GM19351 (cell line): ENCODE data around the gene IGLL5.
"Not testable (repeated sequence)": the region's sequence is repeated elsewhere in the genome, so short reads cannot be mapped to it uniquely, and the experiment has no call there.

ENCODE experiments used
- ATAC-seq: cut with Tn5 transposase; IDR thresholded peaks from one replicate; pipeline ENCODE4 v1.9.1; 2021; ENCODE audit warnings: mild to moderate bottlenecking, moderate library complexity; ENCODE audit not compliant: unreplicated experiment

IGLL5 gene

DNA sequence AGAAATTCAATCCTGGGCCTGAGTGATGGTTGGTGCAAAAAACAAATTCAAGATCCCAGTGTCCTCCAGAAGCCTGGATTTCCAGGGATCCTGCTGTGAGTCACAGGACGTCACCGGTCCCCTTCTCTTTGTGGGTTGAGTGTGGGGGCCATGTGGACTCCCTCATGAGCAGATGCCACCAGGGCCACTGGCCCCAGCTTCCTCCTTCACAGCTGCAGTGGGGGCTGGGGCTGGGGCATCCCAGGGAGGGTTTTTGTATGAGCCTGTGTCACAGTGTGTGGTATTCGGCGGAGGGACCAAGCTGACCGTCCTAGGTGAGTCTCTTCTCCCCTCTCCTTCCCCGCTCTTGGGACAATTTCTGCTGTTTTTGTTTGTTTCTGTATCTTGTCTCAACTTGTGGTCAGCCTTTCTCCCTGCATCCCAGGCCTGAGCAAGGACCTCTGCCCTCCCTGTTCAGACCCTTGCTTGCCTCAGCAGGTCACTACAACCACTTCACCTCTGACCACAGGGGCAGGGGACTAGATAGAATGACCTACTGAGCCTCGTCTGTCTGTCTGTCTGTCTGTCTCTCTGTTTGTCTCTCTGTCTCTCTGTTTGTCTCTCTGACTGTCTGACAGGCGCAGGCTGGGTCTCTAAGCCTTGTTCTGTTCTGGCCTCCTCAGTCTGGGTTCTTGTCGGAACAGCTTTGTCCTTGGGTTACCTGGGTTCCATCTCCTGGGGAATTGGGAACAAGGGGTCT is 11.9 kb downstream of the IGLL5 start:
- not testable (repeated sequence) for ATAC-seq

DNA sequence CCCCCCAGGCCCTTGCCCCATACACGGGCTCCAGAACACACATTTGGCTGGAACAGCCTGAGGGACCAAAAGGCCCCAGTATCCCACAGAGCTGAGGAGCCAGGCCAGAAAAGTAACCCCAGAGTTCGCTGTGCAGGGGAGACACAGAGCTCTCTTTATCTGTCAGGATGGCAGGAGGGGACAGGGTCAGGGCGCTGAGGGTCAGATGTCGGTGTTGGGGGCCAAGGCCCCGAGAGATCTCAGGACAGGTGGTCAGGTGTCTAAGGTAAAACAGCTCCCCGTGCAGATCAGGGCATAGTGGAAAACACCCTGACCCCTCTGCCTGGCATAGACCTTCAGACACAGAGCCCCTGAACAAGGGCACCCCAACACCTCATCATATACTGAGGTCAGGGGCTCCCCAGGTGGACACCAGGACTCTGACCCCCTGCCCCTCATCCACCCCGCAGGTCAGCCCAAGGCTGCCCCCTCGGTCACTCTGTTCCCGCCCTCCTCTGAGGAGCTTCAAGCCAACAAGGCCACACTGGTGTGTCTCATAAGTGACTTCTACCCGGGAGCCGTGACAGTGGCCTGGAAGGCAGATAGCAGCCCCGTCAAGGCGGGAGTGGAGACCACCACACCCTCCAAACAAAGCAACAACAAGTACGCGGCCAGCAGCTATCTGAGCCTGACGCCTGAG is 13.1 kb downstream of the IGLL5 start:
- ATAC-seq: not testable (repeated sequence)

DNA sequence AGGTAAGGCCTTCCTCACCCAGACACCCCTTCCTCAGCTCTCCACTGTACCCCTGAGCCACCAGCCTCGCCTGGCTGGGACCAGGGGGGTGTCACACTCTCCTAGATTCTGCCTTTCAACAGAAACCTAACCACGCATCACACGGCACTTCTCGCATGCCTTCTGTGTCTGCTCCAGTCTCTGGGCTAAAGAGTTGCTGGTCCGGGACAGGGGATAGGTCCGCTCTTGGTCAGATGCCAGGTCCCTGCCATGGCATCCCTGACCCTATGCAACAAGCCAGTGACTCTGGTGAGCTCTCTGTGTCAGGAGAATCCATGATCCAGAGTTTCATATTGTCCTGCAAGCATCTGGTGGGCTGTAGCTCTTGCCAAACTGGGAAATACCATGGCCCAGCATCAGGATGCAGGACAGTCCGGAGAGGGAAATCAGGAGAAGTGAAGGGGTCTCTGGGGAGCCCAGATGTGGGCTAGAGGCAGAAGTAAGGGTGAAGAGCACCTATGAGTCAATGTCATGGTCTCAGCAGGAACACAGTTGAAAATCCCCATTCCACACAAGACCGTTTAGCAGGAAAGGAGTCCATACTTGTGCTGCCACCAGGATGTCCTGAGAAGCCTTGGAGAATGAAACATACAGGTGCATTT is 14.1 kb downstream of the IGLL5 start:
- ATAC-seq: no peak

DNA sequence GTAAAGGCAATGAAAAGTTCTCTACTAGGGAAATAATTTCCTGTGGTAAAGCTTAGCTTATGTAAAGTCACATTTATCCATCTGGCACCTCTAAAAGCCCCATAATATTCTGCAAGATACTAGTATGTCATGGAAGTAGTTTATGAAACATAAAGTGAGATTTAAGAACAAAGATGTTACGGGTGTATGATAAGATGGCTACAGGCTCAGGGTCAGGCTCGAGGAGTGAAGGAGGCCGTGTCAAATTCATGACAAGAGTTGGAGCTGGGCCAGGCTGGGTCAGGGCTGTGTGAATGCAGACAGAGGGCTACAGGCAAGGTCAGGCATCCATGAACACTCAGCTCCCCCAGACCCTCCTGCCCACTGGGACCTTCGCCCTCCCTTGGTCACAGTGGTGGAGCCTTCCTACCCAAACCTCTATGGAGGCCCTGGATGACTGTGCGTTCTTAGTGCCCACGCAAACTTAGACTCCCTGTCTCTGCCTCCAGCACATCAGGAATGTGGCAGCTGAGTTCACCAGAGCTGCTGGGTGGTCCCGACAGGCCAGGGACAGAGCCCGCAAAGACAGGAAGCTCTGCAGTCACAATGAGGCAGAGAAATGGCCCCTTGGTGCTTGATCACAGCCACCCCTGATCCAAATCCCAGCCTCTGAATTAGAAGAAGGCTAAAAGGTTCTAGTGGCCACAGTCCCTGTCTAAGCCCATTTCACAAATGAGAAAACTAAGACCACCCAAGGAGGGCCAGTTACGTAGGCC is 14.8 kb downstream of the IGLL5 start:
- no peak for ATAC-seq

DNA sequence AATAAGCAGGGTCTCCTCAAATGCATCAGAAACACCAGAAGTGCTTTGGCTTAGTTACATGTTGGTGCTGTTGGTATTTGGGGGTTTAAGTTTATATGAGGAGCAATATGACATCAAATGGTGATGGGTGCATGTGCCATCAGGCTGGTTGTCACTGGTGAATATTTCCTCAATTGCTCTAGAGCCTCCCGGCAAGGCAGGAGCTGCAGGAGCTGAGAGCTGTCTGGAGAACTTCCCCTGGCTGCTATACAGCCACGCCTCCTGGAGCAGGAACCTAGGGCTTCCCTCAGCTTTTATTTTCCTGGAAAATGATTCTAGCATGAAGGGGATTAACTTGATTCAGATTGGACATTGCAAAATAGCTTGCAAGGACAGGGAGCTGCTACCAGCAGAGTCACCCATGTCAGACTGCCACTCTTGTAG is 15.8 kb downstream of the IGLL5 start:
- no peak for ATAC-seq

DNA sequence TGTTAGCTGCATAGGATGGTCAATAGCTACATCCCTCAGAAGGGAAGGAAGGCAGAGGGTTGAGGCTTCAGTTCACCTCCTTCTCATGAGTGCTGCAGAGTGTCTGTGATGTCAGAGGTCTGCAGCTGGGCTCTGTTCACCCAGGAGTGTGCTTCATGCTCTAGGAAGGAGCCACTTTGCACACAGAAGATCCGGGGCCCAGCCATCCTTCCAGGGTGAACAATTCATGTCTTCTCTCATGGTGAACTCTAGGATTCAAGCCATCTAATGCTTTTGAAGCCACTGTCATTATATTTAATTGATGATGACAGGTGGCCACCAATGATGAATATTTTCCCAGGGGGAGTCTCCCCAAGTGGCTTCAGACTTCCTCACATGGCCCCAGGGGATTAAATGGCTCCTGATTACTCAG is 16.2 kb downstream of the IGLL5 start:
- not testable (repeated sequence) for ATAC-seq

DNA sequence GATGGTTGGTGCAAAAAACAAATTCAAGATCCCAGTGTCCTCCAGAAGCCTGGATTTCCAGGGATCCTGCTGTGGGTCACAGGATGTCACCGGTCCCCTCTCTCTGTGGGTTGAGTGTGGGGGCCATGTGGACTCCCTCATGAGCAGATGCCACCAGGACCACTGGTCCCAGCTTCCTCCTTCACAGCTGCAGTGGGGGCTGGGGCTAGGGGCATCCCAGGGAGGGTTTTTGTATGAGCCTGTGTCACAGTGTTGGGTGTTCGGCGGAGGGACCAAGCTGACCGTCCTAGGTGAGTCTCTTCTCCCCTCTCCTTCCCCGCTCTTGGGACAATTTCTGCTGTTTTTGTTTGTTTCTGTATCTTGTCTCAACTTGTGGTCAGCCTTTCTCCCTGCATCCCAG is 17.1 kb downstream of the IGLL5 start:
- ATAC-seq: not testable (repeated sequence)

DNA sequence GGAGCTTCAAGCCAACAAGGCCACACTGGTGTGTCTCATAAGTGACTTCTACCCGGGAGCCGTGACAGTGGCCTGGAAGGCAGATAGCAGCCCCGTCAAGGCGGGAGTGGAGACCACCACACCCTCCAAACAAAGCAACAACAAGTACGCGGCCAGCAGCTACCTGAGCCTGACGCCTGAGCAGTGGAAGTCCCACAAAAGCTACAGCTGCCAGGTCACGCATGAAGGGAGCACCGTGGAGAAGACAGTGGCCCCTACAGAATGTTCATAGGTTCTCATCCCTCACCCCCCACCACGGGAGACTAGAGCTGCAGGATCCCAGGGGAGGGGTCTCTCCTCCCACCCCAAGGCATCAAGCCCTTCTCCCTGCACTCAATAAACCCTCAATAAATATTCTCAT is 18.8 kb downstream of the IGLL5 start:
- not testable (repeated sequence) for ATAC-seq

DNA sequence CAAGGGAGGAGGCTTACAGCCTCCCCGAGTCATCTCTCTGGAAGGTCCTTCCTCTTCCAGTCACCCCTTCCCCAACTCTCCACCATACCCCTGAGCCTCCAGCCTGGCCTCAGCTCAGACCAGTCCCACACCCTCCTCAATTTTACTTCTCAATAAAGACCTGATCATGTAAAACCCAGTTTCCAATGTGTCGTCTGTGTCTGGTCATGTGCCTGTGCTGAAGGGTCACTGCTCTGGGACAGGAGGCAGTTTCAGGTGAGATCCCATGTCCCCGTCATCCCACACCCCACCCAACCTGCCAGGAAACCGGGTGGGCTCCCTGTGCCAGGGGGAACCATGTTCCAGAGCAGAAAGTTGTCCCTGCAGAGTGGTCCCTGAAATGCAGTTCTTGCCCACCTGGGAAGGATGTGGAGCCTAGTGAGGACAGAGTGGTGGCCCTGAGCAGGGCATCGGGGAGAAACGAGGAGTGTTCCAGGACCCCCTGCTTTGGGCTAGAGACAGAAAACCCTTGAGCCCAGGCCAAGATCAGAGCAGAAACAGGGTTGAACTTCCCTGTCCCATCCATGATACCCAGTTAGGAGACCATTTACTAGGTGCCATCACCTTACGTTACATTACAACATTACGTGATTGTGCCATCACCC is 19.4 kb downstream of the IGLL5 start:
- ATAC-seq: no peak

DNA sequence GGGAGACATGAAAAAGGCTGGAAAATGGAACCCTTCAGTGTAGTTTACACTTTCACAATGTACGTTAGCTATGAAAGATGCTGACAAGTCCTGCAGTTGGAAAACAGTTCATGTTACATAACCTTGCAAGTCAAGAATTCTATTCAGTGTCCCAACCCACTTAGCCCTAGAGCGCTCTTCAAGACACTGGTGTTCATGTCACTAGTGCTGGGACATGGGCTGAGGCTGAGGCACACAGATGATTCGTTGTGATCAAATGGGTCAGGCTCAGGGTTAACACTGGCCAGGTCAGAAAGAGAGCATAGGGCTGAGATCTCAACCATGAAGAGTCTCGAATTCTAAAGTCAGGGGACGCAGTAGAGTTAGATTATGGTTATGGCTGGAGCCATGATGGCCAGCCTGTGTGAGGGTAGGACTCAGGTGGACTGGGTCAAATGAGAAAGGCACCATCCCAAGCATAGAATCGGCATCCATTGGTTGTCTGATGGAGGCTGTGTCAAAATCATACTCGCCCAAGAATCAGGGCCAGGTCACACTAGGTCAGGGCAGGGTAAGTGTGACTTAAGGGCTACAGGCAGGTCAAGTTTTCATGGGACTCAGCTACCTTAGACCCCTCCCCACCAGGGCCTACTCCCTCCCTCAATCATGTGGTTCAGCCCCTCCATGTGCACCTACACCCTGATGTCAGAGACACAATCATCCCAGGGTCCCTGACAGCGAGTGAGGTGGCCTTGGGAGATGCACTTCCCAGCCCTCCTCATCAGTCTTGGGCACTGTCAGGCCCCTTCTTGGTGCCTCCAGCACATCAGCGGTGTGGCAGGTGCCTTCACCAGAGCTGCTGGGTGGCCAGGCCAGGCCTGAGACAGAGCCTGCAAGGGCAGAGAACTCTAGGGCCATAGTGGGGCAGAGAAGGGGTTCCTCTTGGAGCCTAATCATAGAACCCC is 20.2 kb downstream of the IGLL5 start:
- no peak for ATAC-seq

DNA sequence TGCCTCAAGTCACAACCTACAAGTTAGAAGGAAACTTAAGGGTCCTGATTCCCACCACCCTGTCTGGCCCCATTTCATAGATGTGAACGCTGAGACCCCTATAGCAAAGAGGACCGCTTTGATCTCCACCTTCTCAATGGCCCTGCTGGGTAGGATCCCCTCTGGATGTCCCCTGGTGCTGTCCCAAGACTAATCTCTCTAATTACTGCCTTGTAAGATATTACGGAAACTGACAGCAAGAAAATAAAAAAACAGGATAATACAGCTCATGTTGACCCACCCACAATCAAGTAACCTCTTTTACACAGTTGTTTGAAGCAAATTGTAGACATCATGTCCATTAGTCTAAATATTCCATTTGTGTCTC is 20.9 kb downstream of the IGLL5 start:
- ATAC-seq: no peak

DNA sequence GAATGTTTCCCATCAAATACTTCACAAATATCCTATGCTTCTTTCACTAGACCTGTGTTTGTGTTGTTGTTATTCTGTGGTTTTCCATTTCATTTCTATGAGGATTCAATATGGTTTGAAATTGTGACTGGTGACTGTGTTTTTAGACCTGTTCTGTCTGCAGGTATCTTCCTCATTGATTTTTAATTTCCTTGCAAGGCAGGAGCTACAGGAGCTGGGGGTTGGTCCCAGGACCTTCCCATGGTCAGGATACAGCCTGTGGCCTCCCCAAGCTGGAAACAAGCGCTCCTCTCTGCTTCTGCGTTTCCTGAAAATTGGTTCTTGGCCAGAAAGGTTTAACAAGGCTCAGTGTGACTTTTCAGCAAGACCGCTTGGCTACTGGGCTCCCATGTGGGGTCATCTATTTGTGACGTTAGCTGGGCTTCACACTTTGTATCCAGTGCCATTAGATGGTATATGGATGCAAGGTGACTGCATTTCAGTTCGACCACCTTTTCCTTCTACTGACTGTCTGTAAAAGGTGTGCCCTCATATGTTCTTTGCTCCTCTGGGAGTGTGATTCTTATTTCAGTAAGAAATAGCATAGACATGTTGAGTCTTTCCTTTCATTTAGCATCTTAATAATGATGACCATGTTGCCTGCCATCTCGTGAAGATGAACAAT is 21.5 kb downstream of the IGLL5 start:
- no peak for ATAC-seq

DNA sequence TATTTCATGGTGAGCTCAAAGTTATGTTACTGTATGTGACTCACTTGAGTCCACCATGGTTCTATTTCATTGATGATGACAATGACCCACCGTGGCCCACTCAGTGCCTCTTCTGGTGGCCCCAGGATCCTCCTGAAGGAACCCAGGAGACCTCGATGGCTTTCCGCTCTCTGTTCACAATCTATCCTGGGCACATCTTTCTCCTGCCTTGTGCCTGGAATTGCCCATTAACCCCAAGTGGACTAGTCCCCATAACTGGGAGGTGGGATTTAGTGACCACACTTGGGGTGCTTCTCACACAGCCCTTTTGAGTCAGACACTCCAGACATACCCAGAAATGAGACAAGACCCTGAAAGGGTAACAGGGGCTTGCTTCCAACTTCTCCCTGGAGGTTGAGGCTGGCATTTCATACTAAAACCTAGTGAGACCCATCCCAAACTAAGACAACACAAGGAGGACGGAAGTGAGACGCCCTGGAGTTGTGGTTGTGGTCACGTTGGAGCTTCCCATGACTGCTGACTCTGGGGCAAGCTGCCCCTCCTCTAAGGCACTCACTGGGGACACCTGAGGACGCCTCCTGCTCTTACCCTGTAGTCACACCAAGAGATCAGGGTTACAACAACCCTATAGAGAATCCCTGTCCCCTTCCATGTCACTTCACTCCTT is 22.1 kb downstream of the IGLL5 start:
- ATAC-seq: no peak

DNA sequence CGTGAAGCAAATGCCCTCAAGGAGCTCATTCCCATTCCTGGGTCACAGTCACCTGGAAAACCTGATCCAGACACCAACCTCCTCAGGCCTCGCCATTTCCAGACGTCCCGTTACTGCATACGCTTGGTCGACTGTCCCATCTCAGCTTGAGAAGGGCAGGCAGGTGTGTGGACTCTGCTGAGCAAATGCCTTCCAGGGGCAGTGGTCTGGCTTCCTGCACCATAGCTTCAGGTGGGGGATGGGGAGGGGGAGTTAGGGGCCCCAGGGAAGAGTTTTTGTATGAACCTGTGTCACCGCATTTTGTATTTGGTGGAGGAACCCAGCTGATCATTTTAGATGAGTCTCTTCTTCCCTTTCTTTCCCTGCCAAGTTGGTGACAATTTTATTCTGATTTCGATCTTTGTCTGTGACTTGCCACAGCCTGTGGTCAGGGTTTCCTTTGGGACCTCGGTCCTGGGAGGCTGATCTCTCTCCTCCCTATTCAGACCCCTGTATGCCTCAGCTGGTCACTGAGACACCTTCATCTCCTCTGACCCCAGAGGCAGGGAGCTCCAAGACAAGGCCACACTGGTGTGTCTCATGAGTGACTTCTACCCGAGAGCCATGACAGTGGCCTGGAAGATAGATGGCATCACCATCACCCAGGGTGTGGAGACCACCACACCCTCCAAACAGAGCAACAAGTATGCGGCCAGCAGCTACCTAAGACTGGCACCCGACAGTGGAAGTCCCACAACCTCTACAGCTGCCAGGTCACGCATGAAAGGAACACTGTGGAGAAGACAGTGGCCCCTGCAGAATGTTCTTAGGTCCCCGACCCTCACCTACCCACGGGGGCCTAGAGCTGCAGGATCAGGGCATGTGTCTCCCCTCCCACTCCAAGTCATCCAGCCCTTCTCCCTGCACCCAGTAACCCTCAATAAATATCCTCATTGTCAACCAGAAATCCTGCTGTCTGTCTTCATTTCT is 22.9 kb downstream of the IGLL5 start:
- ATAC-seq: no peak

DNA sequence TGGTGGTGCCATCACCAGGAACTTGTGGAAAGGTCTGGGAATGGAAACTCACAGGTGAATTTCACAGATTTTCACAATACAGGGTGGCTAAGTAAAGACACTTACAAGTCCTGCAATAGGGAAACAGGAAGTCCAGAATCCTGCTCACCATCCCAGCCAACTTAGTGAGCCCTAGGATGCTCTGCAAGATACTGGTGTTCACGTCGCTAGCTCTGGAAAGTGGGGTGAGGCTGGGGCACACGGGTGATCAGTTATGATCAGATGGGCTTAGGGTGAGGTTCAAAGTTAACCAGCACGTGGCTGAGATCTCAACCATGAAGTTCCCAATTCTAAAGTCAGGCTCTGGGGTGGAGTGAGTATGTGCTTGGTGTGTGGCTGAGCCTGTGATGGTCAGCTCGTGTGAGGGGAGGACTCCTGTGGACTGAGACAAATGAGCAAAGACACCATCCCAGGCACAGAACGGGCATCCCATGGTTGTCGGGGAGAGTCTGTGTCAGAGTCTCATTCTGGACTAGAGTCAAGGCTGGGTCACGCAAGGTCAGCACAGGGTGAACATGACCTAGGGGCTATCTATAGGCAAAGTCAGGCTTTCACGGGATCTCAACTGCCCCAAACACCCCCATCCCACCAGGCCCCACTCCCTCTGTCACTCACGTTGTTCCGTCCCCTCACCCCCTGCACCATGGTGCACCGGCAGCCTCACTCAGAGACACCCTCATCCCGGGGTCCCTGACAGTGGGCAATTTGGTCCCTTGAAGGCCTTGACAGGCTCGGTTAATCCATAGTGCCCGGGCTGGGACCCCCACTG is 23.9 kb downstream of the IGLL5 start:
- ATAC-seq: no peak

DNA sequence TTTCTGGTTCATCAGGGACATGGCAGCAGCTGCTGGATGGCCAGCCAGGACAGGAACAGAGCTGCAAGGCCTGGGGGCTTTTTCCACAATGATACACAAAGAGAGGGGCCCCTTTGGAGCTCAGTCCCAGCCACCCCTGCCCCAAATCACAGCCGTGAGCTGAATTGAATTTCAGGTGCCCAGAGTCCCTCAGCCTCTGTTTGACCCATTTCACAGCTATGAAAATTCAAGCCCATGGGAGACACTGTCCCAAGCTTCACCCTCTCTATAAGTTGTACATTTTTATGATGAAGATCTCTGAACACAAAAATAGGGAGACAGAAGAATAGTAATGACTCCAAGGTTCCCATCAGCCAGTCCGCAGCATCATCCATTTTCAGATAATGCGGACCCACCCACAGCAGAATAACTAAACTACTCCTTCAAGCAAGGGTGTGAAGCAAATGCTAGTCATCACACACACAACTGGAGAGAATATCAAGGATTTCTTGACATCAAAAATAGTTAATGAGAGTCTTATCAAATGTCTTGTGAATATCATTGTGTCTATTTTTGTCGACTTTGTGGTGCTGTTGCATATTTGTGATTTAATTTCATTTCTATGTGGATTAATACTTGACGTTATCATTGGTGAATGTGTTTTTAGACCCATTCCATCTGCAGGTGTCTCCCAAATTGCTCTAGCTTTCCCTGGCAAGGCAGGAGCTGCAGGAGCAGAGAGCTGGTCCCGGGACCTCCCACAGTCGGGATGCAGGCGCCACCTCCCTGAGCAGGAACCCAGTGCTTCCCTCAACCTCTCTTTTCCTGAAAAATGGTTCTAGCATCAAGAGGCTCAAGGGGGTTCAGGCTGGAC is 24.7 kb downstream of the IGLL5 start:
- no peak for ATAC-seq
